Spleen (tissue), 11 donors: ENCODE measurements around the gene SIGLEC15. TPM values are rescaled to one million over a fixed set of nuclear protein-coding genes. Genes with fewer than 3 reads are reported as not detected.

Experiments
- DNase-seq: peaks from one replicate; pipeline ENCODE4 v3.0.0-alpha.2; 2020
- H3K27ac ChIP-seq, 8 donors: fragments of 200-600 bp; sonication (generic) in 7 of 8; 1 replicate in 4 of 8; 2 replicates in 4 of 8; pipeline versions ENCODE4 v1.5.0 to v1.8.0; 2016 to 2021; ENCODE audit warnings: inconsistent platforms in 4 of 8, mild to moderate bottlenecking in 4 of 8, moderate library complexity in 1 of 8
- H3K27me3 ChIP-seq, 7 donors: fragments of 200-600 bp; sonication (generic) in 6 of 7; replicated peaks in 1 of 7; 1 replicate in 4 of 7; 2 replicates in 3 of 7; pipeline versions ENCODE4 v1.5.0 to v1.8.0; 2016 to 2021; ENCODE audit warnings: inconsistent platforms in 3 of 7, mild to moderate bottlenecking in 1 of 7
- H3K36me3 ChIP-seq, 6 donors: fragments of 200-600 bp; sonication (generic) in 5 of 6; 1 replicate in 4 of 6; 2 replicates in 2 of 6; pipeline versions ENCODE4 v1.5.0 to v1.8.0; 2016 to 2021; ENCODE audit warnings: inconsistent platforms in 2 of 6
- H3K4me1 ChIP-seq, 6 donors: fragments of 200-600 bp; sonication (generic) in 5 of 6; 1 replicate in 3 of 6; 2 replicates in 3 of 6; pipeline versions ENCODE4 v1.5.0 to v1.8.0; 2016 to 2021; ENCODE audit warnings: inconsistent platforms in 3 of 6
- H3K4me3 ChIP-seq, 8 donors: fragments of 200-600 bp; sonication (generic) in 7 of 8; 1 replicate in 4 of 8; 2 replicates in 4 of 8; pipeline versions ENCODE4 v1.5.0 to v1.8.0; 2016 to 2021; ENCODE audit warnings: inconsistent platforms in 4 of 8, mild to moderate bottlenecking in 4 of 8, moderate library complexity in 2 of 8
- H3K9me3 ChIP-seq, 8 donors: fragments of 200-600 bp; sonication (generic) in 7 of 8; 1 replicate in 4 of 8; 2 replicates in 4 of 8; pipeline versions ENCODE4 v1.5.0 to v1.8.0; 2016 to 2021; ENCODE audit warnings: inconsistent platforms in 4 of 8
- POLR2A ChIP-seq, 3 donors: fragments of 450-650 bp; IDR thresholded peaks; one replicate each; pipeline ENCODE4 v1.5.1; 2017; ENCODE audit warnings: antibody characterized with exemption in 3 of 3, mild to moderate bottlenecking in 1 of 3
- POLR2AphosphoS5 ChIP-seq, 3 donors: sonication (generic); formaldehyde crosslinking; IDR thresholded peaks; one replicate each; pipeline ENCODE4 v1.5.1; 2017; ENCODE audit warnings: antibody characterized with exemption in 3 of 3
- WGBS, 5 donors: extraction: QIAGEN DNeasy Blood & Tissue Kit in 3 of 5; methylation state at CpG; one replicate each; pipeline versions ENCODE4 v1.1.5 to v1.1.7; 2013 to 2018; 5-methylcytosine and 5-hydroxymethylcytosine counted together
- intact Hi-C: fragments of 100-400 bp; cut with DNase I; formaldehyde crosslinking; loops from one replicate; pipeline ENCODE4 v1.15.0; 2023; ENCODE audit warnings: low total_unique reads
- polyA plus RNA-seq, 3 donors: library from polyadenylated mRNA; stranded (reverse); fragments of 200-250 nt; gene quantifications; one replicate each; pipeline ENCODE4 v1.2.1, GENCODE V29; 2013
- total RNA-seq, 7 donors: library from RNA; depleted of rRNA in 3 of 7; stranded (reverse); fragments of >200 nt in 3 of 7; fragmentation: NEBNext Ultra II Directional in 4 of 7; extraction: Animal tissue kit (Norgen Biotek cat#: 25700) in 4 of 7; gene quantifications; one replicate each; pipeline versions ENCODE4 v1.1.0 to v1.2.1, GENCODE V29; 2016 to 2021
- TF ChIP-seq, protein P1 (sequence below), 11 experiments: fragments of 200-600 bp in 7 of 11; fragments of 450-650 bp in 4 of 11; sonication (generic) in 4 of 11; IDR thresholded peaks in 8 of 11; conservative IDR thresholded peaks in 3 of 11; 1 replicate in 7 of 11; 2 replicates in 4 of 11; pipeline versions ENCODE4 v1.4.0 to v1.8.0; 2016 to 2021; ENCODE audit warnings: antibody characterized with exemption in 11 of 11, inconsistent platforms in 4 of 11, mild to moderate bottlenecking in 1 of 11
- donor health status: healthy with polysubstance abuse.
- donor health status: DM: no; HTN: no; CAD: no; lungs with moderate emphysema.
- donor health status: DM: no; HTN: no; CAD: no.
- donor health status: Bipolar disorder and iron deficiency.
- donor health status: healthy.
- donor health status: DM: no; HTN: no; CAD: no.
- donor health status: DM: yes; HTN: yes; CAD: no.

The SIGLEC15 gene
- total and polyA plus RNA-seq, 10 donors = 0.28 to 3.5 (median 1.4) TPM

DNA sequence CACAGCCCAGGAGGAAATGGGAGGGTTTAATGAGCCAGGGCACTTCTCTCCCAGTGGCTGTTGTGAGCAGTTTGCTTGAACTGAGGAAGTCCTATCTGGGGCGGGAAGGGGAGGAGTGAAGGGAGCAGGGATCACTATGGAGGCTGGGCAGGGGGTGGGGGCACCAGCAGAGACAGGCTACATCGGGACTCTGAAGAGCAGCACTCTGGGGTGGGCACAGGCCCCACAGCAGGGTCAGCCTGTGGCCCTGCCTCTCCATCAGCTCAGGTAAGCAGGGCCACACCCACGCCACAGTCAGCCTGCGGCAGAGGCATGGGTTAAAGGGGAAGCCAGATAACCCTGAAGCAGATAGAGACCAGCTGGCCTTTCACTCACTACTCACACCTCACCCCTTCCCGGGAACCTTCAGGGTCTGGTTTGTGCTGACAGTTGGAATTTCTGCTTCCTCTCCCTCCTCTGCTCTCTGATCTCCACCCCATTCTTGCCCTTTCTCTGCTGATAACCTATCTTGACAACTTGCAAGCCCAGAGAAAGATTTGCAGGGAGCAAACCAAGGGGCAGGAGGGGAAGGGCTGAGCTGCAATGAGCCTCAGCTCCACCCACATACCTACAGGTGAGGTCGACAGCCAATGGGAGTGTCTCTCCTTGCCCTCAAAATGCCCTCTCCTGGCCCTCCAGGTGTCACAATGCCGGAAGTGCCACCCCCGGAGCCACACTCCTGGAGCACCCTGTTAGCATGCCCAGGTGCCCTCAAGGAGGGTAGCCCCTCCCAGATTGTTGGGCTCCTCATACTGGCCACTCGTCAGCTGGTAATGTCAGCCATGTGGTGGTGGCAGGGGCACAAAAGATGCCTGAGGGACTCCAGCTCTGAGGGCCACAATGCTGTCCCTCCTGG is 3.7 kb downstream of the SIGLEC15 start:
- WGBS, 5 donors = 23 to 49% (median 43%) methylated on average over 7 to 9 of the region's 9 CpGs
- peak overlapping the region in 4 of 8 donors; percentile 11 to 54 (median 14) for H3K4me3 ChIP-seq

DNA sequence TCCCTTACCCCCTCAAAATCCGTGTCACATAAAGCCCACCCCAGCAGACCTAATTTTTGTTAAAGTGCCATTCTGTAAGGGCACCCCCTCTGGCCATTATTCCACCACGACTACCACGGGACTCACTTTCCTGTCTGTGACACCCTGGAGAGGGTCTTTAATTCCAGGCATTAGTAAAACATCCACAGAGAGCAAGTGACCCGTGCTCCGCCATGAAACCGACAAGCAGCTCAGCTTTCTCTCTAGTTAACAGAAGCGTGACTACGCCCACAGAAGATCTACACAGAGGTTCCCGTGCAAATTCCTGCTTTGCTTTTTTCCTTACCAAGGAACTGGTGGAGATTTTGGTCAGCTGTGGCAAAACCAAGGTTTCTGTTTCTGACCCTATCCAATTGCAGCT is 4.4 kb downstream of the SIGLEC15 start:
- H3K4me1 ChIP-seq = peaks cover 16 to 53% (median 31%) of the 10 kb centered on the region in 6 donors
- 65 to 78% (median 74%) methylated on average over 9 of the region's 9 CpGs for WGBS, 5 donors
- TF ChIP-seq POLR2AphosphoS5 (IDR thresholded peaks at IDR 0.05) (no peak), POLR2A (IDR thresholded peaks at IDR 0.05) (no peak)
- TF ChIP-seq, protein P1, sequence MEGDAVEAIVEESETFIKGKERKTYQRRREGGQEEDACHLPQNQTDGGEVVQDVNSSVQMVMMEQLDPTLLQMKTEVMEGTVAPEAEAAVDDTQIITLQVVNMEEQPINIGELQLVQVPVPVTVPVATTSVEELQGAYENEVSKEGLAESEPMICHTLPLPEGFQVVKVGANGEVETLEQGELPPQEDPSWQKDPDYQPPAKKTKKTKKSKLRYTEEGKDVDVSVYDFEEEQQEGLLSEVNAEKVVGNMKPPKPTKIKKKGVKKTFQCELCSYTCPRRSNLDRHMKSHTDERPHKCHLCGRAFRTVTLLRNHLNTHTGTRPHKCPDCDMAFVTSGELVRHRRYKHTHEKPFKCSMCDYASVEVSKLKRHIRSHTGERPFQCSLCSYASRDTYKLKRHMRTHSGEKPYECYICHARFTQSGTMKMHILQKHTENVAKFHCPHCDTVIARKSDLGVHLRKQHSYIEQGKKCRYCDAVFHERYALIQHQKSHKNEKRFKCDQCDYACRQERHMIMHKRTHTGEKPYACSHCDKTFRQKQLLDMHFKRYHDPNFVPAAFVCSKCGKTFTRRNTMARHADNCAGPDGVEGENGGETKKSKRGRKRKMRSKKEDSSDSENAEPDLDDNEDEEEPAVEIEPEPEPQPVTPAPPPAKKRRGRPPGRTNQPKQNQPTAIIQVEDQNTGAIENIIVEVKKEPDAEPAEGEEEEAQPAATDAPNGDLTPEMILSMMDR (IDR thresholded peaks at IDR 0.05 in 8 of 11, conservative IDR thresholded peaks at IDR 0.05 in 3 of 11) = no peak
- no peaks in the 10 kb centered on the region for H3K36me3 ChIP-seq
- intact Hi-C loops = no loop called here
- H3K9me3 ChIP-seq = no peaks in the 10 kb centered on the region
- H3K27me3 ChIP-seq = peaks cover 0 to 11% (median 0%) of the 10 kb centered on the region in 7 donors
- DNase-seq = no peak
- H3K27ac ChIP-seq = peak overlapping the region in 4 of 8 donors; percentile 17 to 74 (median 70)
- no peak overlapping the region for H3K4me3 ChIP-seq

More for the DNA sequence above, 3.7 kb downstream of the SIGLEC15 start:
- Histone ChIP-seq H3K36me3 (no peaks in the 10 kb centered on the region), H3K27ac (peak overlapping the region in 6 of 8 donors; percentile 1 to 75 (median 70)), H3K9me3 (no peaks in the 10 kb centered on the region), H3K27me3 (peaks cover 0 to 9% (median 0%) of the 10 kb centered on the region in 7 donors), H3K4me1 (peaks cover 16 to 48% (median 31%) of the 10 kb centered on the region in 6 donors)
- TF ChIP-seq POLR2A (IDR thresholded peaks at IDR 0.05) = no peak
- TF ChIP-seq POLR2AphosphoS5 (IDR thresholded peaks at IDR 0.05) = peak in 2 of 3 donors; percentile 30 to 56
- DNase-seq = peak; percentile 77
- intact Hi-C loops = no loop called here

DNA sequence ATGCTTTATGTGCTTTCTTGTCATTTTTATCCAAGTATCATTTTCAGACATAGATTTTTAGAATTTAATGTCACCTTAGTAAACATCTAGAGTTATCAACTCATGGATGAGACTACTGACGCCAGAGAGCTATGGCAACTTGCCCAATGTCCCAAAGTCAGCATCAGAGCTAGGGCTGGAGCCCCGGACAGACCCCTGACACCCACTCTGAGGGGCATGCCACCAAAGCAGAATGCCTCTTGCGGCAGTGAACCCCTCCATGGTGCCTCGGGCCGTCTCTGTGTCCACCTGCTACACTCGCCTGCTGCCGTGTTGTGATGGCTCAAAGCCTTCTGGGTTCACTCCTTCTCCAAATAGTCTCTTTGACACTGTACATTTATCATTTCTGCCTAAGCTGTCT is 5.4 kb downstream of the SIGLEC15 start:
- H3K27ac ChIP-seq = no peak overlapping the region
- no peaks in the 10 kb centered on the region for H3K36me3 ChIP-seq
- peaks cover 10 to 54% (median 24%) of the 10 kb centered on the region in 6 donors for H3K4me1 ChIP-seq
- intact Hi-C loops = no loop called here
- H3K4me3 ChIP-seq = no peak overlapping the region
- peaks cover 0 to 14% (median 0%) of the 10 kb centered on the region in 7 donors for H3K27me3 ChIP-seq
- 76 to 93% (median 92%) methylated on average over 7 of the region's 7 CpGs for WGBS, 5 donors
- no peaks in the 10 kb centered on the region for H3K9me3 ChIP-seq
- no peak for DNase-seq
- TF ChIP-seq, protein P1 (IDR thresholded peaks at IDR 0.05 in 8 of 11, conservative IDR thresholded peaks at IDR 0.05 in 3 of 11) = no peak
- no peak for TF ChIP-seq POLR2AphosphoS5 (IDR thresholded peaks at IDR 0.05)

DNA sequence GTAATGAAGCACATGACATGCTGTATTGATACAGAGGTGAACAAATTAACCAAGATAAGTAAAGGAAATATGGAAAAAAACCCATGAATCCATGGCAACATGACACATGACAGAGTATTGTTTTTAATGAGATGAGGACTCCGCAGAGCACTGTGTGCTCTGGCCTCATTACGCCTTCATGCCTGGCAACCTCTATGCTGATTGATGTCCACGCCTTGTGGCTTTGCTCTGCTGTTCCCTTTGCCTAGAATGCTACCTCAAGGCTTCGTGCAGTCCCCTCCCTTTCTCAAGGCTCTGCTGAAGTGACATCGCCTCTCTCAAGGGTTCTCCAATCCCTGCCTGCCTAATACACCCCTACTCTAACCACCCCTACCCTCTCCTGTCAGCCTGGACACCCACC is 8.4 kb downstream of the SIGLEC15 start:
- WGBS, 5 donors = 72 to 92% (median 76%) methylated on average over 4 to 5 of the region's 5 CpGs
- no peak for DNase-seq
- no peak overlapping the region for H3K27ac ChIP-seq
- peaks cover 5 to 56% (median 23%) of the 10 kb centered on the region in 6 donors for H3K4me1 ChIP-seq
- H3K27me3 ChIP-seq = peaks cover 0 to 43% (median 20%) of the 10 kb centered on the region in 7 donors
- H3K9me3 ChIP-seq = no peaks in the 10 kb centered on the region
- H3K36me3 ChIP-seq = no peaks in the 10 kb centered on the region
- intact Hi-C loops = no loop called here
- no peak overlapping the region for H3K4me3 ChIP-seq
- TF ChIP-seq, protein P1 (IDR thresholded peaks at IDR 0.05 in 8 of 11, conservative IDR thresholded peaks at IDR 0.05 in 3 of 11) = no peak
- TF ChIP-seq POLR2AphosphoS5 (IDR thresholded peaks at IDR 0.05) = no peak
- TF ChIP-seq POLR2A (IDR thresholded peaks at IDR 0.05) = no peak
